Measurements from ENCODE around the gene LIN28B.
"Not testable (repeated sequence)": the region's sequence is repeated elsewhere in the genome, so short reads cannot be mapped to it uniquely, and the experiment has no call there.

The LIN28B gene

DNA sequence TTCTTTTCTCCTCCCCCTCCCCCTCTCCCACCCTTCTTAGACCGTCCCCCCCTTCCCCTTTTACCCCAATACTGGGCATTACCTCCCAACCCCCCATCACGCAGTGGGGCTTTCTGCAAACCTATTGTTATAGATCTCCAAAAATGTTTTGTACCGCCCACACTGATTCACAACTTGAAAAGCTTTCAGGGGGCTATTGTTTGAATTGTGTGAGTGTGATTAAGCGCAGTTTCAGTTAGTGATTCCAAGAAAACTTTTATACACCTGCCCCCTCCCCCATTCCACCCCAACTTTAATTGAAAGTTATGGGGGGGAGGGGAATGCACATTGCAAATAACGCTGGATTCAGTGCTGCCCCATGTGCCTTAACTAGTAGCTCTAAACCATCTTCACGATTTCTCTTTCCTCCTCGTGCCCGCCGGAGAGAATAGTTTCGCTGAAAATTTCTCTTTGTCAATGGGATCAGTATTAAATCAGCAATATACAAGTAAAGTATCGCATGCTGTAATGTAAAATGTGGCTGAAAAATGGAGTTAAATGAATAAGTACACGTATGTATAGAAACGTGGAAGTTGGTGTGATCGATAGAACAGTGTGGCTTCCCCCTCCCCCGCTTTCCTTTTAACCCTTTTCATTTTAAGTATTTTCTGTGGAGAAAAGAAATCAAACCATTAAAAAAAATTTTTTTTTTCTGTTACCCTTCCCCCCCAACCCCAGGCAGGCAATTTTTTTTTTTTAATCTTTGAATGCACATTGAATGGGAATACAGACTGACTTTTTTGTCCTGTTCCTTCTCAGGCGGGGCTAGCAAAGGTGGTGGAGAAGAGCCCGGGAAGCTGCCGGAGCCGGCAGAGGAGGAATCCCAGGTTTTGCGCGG is 632 bp downstream of the LIN28B start:
- no peak for DNase-seq

DNA sequence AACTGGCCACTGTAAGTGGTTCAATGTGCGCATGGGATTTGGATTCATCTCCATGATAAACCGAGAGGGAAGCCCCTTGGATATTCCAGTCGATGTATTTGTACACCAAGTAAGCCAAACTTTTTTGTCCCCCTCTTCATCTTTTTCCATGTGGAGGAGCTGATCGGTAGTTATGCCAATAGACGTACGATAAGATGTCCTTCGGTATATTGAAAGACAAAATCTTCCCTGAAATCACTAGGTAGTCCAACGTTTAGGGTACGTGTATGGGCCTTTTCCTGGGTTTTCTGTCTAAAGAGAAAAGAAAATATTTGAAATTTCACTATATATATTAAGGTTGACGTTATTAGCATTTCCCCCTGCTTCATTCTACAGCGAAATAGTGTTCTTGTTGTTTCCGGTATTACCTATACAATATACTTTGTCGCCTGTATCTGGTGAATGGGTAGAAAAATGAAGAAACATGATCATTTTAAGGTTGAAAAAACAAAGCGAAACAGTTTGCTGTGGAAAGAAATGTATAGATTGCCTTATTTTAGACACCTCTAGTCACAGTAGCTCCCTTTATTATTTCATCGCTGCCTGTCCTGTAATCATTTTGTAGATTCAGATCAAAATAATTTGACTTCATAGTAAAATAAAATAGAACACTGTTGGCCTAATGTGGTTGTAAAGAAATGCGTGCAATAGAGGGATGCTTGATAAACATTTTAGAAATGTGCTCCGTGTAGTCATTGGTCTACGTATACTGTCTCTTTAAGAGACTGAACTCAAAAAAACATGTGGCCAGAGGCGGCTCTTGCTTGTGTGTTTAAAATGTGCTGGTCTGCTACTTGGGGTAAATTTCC is 1.5 kb downstream of the LIN28B start:
- DNase-seq = no peak

DNA sequence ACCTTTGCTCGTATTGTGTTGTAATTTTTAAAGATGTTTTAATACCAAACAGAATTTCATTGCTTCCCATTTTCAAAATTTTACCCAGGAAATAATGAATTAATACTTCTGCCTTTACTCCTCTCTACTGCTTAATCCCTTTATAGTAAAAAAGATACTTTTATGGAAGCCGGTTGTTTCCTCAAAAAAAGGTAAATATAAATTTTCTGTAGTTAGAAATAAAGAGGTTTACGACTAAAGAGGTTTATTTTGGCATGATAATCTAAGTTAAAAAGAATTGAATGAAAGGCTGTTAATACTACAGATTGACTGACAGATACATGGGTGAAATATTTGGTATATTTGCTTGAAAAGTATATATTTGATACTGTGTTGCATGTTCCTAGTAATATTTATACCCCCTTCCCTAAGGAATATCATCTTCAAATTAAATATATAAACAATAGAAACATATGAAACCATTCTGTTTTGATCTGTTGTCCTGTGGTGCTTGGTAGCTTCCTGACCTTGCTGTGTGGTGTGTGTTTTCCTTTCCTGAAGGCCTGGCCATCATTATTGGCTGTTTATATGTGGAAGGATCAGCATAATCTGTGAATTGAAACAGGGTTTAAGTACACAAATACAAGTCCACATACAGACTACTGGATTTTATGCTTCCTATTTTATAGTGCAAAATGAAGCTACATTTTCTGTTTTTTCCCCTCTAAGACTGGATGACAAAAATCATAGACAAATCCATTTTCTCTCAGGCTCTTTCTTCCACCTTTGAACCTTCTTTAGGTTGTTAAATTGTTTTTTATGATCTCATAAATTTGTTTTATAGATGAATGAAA is 2.3 kb downstream of the LIN28B start:
- no peak for DNase-seq

DNA sequence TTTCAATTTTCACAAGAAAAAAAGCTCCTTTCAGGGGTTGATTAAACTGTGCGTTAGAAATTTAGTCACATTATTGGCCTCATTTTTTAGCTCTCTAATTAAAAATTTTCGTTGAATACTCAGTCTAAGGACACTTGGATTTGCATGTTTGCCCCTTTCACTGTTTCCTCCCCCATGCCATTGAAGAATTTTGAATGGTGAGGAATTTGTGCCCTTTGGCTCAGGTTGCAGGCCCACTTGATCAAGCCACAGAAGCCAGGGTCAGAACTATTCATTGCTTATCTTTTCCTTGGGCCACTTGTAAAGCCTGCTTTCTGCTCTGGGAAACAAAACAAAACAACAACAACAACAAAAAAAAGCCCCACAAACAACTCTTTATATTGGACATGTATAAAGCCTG is 12.2 kb downstream of the LIN28B start:
- DNase-seq = no peak

DNA sequence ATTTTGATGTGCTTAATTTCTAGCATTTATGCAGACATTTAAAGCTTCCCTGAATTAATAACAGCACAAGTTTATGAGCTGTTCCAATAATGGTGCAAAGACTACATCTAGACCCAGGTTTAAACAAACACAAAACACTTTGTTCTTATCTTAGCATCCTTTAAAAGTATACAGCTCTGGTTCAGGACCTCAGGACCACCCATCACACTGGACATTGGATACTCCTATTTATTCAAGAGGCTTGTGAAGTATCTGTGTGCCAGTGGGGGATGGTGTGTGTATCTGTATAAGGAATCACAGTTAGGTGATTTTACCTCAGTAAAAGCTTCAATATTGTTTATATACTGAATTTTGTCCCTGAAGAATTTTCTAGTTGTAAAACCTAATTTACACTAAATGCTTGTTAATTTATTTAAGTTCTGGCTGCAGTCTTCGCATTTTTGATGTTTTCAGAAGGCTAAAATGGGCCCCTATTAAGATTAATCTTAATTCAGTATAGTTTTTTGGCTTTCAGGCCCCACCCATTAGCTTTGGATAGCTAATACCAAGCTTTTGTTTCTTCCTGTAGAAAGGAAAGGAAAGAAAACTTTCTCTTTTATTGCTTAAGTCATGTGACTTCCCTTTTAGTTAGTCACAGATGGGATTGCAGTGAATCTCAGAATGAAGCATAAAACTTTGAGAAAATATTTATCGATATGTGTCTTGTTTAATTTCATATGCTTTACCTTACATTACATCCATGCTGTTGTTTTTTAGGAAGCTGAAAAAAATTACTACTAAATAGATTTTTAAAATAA is 13.1 kb downstream of the LIN28B start:
- no peak for DNase-seq

DNA sequence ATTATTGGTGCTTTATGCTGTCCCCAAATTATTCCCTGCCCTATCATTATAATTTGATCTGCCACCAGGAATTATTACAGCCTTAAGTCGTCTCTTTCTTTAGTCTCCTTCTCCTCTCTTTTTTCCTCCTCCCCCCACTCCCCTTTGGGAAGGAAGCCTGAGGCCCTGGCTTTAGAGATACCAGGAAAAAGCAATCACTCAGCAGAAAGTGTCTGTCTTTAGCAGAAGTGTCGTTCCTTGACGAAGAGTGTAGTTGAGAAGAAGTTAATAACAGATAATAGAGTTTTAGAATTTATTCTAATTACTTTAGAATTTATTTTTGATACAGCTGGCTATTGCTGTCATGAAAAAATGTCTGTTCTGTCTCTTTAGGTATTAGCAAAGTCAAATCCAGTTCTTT is 16.5 kb downstream of the LIN28B start:
- DNase-seq = no peak

DNA sequence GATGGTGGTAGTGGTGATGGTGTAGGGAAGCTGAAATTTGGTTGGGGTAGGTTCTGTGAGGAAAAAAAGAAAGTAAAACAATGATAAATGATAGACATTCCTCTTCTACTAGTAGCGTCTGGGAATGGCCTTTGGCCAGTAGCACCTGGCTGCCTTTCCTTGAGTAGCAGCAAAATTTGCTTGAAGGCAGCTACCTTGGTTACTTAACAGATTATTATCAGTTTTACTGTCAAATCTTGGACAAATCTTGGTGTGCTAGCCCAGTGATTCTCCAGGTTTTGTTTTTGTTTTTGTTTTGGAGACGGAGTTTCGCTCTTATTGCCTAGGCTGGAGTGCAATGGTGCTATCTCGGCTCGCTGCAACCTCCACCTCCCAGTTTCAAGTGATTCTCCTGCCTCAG is 26.4 kb downstream of the LIN28B start:
- DNase-seq = no peak

DNA sequence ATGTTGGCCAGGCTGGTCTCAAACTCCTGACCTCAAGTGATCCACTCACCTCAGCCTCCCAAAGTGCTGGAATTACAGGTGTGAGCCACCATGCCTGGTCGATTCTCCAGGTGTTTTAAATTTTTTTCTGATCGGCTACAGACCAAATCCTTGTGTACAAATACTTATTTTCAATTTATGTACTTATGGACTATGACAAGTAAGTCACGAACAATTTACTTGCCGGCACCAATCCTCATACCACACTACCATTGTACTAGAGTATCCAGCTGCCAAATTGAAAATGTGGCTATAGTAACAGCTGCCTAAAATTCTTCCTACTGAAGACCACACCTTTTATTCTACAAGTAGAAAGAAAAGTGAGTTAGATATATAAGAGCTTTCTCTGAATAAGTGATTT is 26.9 kb downstream of the LIN28B start:
- DNase-seq = no peak

DNA sequence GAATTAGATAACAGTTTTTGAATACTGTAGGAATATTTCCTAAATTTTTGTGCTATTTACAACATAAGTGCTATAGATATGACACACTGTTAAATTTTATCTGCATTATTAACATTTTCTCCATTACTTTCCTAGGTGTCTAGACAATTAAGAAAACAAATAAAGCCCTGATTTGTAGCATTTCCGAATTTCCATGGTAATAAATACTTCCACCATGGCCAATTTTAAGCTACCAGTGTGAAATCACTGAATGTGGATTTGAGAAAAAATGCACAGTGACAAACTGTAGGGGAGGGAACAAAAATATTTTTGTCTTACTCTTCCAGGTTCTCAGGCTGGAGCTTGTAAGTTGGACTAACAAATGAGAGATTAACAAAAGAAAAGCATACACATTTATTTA is 27.9 kb downstream of the LIN28B start:
- DNase-seq = no peak

DNA sequence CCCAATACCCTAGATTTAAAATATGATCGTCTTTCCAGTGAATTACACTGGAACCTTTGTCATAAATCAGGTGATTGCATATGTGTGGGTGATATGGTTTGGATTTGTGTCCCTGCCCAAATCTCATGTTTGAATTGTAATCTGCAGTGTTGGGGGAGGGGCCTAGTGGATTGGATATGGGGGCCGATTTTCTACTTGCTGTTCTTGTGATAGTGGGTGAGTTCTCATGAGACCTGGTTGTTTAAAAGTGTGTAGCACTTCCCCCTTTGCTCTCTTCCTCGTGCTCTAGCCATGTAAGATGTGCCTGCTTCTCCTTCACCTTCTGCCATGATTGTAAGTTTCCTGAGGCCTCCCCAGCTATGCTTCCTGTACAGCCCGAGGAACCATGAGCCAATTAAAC is 29.0 kb downstream of the LIN28B start:
- DNase-seq = not testable (repeated sequence)

DNA sequence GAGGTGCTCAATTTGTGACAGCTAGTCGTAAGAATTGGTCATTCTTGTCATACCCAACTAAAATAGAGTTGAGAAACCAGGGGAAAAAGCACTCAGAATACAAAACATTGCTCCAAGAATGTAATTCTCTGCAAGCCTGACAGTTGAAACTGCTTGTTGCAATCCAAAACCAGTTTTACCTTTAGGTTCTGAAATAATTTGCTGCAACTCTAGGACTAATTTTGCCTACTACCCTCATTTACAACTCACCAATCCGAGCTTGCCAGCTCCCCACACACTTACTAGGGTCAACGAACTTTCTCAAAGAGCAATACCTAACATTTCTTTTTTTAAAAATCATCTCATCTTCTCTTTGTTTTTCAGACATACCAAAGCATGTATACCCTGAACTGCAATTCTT is 29.7 kb downstream of the LIN28B start:
- no peak for DNase-seq

DNA sequence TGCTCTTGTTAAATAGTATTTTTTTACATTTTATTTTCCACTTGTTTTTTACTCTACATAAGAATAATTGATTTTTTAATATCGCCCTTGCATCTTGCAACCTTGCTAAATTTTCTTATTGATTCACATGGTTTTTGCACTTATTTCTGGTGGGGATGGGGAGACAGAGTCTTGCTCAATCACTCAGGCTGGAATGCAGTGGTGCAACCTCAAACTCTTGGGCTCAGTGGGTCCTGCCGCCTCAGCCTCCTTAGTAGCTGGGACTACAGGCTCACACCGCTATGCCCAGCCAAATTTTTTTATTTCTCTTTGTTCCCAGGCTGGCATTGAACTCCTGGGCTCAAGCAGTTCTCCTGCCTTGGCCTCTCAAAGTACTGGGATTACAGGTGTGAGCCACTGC is 30.3 kb downstream of the LIN28B start:
- DNase-seq = no peak

DNA sequence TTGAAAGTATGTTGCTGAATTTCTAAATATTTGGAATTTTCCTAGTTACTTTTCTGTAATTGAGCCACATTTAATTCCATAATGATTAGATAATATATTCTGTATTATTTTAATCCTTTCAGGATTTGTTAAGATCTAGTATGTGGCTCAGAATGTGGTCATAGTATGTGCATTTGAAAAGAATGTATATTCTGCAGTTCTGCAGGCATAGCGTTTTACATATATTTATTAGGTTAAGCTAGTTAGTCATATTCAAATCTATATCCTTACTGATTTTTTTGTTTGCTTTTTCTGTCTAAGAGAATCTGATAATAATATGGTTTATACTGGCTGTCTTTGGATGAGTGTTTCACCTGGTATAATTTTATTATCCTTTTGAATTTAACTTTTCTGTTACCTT is 33.2 kb downstream of the LIN28B start:
- no peak for DNase-seq

DNA sequence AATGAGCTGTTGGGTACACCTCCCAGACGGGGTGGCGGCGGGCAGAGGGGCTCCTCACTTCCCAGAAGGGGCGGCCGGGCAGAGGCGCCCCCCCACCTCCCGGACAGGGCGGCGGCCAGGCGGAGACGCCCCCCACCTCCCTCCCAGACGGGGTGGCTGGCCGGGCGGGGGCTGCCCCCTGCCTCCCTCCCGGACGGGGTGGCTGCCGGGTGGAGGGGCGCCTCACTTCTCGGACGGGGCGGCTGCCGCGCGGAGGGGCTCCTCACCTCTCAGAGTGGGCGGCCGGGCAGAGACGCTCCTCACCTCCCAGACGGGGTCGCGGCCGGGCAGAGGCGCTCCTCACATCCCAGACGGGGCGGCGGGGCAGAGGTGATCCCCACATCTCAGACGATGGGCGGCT is 34.2 kb downstream of the LIN28B start:
- not testable (repeated sequence) for DNase-seq

DNA sequence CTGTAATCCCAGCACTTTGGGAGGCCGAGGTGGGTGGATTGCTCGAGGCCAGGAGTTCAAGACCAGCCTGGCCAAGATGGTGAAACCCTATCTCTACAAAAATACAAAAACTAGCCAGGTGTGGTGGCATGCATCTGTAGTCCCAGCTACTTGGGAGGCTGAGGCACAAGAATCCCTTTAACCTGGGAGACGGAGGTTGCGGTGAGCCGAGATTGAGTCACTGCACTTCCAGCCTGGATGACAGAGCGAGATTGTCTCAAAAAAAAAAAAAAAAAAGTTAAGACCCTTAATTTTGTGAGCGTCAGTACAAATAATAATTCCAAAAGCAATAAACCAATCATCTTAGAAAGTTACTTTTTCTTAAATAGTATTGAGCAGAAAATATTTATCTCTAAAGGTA is 36.7 kb downstream of the LIN28B start:
- not testable (repeated sequence) for DNase-seq

DNA sequence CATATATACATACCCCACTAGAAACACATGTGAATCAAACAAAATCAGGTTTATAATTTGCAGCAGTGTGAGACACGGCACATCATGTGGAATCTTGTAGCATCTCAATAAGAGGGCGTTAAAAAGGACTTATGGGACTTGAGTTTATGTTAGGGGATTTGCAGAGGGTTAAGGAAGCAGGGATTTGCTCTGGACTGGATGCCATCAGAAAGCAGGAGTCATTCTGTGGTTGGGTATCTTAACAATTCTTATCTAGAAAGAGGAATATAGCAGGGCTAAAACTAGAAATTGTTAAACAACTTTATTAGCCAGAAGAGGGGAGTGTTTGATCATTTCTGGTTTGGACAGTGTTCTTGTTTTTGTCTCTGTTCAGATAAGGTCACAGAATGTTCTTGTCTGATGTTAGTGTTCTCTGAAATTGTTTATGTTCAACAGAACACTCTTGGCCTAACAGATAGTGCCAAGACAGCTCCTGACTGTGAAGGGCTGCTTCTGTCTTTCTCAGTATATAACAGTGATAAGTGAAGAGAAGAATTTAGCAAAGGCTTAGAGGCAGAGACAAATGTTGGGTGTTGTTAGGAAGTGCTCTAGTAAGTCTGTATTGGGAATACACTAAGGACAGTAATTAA is 39.2 kb downstream of the LIN28B start:
- no peak for DNase-seq

DNA sequence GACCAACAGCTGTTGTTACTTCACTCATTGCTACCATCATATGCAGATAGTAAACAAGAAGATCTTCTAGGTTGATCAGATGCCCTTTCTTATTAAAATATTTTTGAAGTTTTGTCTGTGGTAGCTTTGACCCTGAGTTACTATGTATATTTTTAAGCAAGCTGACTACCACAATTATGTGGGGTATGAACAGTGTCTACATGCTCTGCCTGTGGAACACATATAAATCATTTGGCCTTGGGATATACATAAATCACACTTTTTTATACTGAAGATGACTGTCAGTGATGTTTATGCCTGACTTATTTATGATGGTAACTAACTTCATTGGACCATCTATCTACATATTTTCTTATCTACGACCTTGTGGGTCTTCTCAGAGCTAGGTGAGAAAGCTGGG is 44.2 kb downstream of the LIN28B start:
- no peak for DNase-seq

DNA sequence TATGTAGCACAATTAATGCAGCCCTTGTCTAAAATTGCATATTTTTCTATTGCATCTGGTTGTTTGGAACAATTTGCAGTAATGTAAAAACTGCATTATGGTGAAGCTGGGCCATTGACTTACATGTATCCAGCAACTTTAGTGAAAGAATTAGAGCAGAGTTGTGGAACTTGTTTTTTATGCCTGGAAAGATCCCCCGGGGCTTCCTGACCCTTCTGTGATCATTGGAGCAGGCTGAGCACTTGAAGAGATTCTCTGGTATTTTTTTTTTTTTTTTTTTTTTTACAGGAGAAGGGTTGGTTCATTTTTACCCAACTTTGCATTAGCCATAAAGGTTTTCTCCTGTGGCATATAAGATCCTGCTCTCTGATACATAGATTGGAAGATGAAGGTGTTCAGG is 45.0 kb downstream of the LIN28B start:
- no peak for DNase-seq

DNA sequence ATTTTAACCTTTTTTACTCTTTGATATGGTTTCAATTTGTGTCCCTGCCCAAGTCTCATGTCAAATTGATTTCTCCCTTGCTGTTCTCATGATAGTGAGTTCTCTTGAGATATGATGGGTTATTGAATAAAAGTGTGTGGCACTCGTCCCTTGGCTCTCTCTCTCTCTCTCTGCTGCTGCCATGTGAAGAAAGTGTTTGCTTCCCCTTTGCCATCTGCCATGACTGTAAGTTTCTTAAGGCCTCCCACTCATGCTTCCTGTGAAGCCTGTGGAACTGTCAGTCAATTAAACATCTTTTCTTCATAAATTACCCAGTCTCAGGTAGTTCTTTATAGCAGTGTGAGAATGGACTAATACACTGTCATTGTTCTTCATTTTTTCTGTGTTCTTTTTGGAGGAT is 48.5 kb downstream of the LIN28B start:
- DNase-seq = no peak

DNA sequence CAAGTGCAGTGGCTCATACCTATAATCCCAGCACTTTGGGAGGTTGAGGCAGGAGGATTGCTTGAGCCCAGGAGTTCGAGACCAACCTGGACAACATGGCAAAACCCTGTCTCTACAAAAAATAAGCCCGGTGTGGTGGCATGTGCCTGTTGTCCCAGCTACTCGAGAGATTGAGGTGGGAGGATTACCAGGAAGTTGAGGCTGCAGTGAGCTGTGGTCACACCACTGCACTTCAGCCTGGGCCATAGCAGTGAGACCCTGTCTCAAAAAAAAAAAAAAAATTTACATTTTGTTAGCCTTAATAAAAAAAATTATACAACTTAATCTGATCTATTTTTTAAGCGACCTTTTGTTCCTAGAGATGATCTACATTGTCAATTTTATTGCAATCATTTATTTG is 56.6 kb downstream of the LIN28B start:
- DNase-seq = not testable (repeated sequence)

DNA sequence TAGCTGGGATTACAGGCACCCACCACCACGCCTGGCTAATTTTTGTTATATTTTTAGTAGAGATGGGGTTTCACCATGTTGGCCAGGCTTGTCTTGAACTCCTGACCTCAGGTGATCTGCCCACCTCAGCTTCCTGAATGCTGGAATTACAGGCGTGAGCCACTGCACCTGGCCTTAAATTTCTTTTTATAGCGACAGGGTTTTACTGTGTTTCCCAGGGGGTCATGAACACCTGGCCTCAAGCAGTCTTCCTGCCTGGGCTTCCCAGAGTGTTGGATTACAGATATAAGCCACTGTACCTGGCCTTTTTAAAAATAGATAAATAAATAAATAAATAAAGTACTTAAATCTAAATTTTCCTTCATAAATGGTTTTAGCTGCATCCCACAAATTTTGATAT is 57.5 kb downstream of the LIN28B start:
- no peak for DNase-seq

DNA sequence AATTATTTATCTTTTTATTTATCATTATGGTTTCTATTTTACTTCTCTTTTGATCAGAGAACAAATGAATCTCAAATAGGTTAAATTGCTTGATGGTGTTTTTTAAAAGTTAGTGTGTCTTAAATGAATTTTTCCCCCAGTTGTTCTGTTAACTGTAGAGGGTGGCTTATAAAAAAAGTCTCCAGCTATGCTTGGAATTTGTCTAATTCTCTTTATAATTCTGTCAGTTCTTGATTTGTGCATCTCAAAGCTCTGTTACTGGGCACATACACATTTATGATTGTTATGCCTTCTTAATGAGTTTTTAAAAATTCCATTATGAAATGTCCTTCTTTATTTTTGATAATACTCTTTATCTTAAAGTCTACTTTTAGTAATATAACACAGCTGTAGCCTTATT is 58.0 kb downstream of the LIN28B start:
- DNase-seq = no peak

Data from CD4-positive, alpha-beta T cell treated with Interleukin-17A for 1 hour (primary cell).